GM13977 (cell line): ENCODE measurements around the gene TNFRSF8.

Source experiments
- DNase-seq: peaks from one replicate; pipeline ENCODE4 v3.0.0; 2012; ENCODE audit warnings: low spot score
- in situ Hi-C: fragments of 300-500 bp; cut with MboI; formaldehyde crosslinking; loops from one replicate; pipeline ENCODE4 v1.12.0; 2022; ENCODE audit warnings: low sequenced_read_pairs, low pct_unique_long_range_greater_than_20kb, mixed read lengths, inconsistent platforms; ENCODE audit not compliant: unreplicated experiment
- TF ChIP-seq, protein P1 (sequence below): IDR thresholded peaks from 2 replicates; pipeline ENCODE4 v1.5.1; 2012; ENCODE audit warnings: mild to moderate bottlenecking, control low read depth; ENCODE audit not compliant: insufficient read depth; ENCODE audit errors: extremely low read depth, missing control alignments

The TNFRSF8 gene

GRCh38 chr1:12146343-12147112 lies 83.4 kb downstream of the TNFRSF8 start:
- TF ChIP-seq, protein P1, sequence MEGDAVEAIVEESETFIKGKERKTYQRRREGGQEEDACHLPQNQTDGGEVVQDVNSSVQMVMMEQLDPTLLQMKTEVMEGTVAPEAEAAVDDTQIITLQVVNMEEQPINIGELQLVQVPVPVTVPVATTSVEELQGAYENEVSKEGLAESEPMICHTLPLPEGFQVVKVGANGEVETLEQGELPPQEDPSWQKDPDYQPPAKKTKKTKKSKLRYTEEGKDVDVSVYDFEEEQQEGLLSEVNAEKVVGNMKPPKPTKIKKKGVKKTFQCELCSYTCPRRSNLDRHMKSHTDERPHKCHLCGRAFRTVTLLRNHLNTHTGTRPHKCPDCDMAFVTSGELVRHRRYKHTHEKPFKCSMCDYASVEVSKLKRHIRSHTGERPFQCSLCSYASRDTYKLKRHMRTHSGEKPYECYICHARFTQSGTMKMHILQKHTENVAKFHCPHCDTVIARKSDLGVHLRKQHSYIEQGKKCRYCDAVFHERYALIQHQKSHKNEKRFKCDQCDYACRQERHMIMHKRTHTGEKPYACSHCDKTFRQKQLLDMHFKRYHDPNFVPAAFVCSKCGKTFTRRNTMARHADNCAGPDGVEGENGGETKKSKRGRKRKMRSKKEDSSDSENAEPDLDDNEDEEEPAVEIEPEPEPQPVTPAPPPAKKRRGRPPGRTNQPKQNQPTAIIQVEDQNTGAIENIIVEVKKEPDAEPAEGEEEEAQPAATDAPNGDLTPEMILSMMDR, result no peak
- in situ Hi-C loops, result loop anchor here (25.0 kb wide), 1 partner anchor 466 kb away; the partner anchor contains the start of gene DHRS3

GRCh38 chr1:12147201-12147701 lies 84.1 kb downstream of the TNFRSF8 start:
- DNase-seq, result no peak
- TF ChIP-seq, protein P1, result no peak
- in situ Hi-C loops, result loop anchor here (25.0 kb wide), 1 partner anchor 465 kb away; the partner anchor contains the start of gene DHRS3

More at GRCh38 chr1:12146343-12147112, 83.4 kb downstream of the TNFRSF8 start:
- DNase-seq, result no peak

- TF ChIP-seq, protein P1, result no peak
- no peak for DNase-seq
- in situ Hi-C loops, result loop anchor here (25.0 kb wide), 1 partner anchor 464 kb away; the partner anchor contains the start of gene DHRS3
Observed at GRCh38 chr1:12148160-12148957, 85.3 kb downstream of the TNFRSF8 start.

- DNase-seq, result peak; percentile 70
- TF ChIP-seq, protein P1, result no peak
- in situ Hi-C loops, result loop anchor here (25.0 kb wide), 1 partner anchor 463 kb away; the partner anchor contains the start of gene DHRS3
Observed at GRCh38 chr1:12148958-12149790, 86.1 kb downstream of the TNFRSF8 start.

- DNase-seq, result no peak
- TF ChIP-seq, protein P1, result no peak
- in situ Hi-C loops, result loop anchor here (25.0 kb wide), 1 partner anchor 463 kb away; the partner anchor contains the start of gene DHRS3
Observed at GRCh38 chr1:12149791-12150175, 86.7 kb downstream of the TNFRSF8 start.
